GM13977 (cell line): Measurements from ENCODE around the gene PPP1R11.
A peak's percentile ranks its signal among the peaks of the same experiment; 100 is the strongest.

ENCODE experiments used
- DNase-seq: peaks from one replicate; pipeline ENCODE4 v3.0.0; 2012; ENCODE audit warnings: low spot score
- in situ Hi-C: fragments of 300-500 bp; cut with MboI; formaldehyde crosslinking; loops from one replicate; pipeline ENCODE4 v1.12.0; 2022; ENCODE audit warnings: low sequenced_read_pairs, low pct_unique_long_range_greater_than_20kb, mixed read lengths, inconsistent platforms; ENCODE audit not compliant: unreplicated experiment
- TF ChIP-seq, protein P1 (sequence below): IDR thresholded peaks from 2 replicates; pipeline ENCODE4 v1.5.1; 2012; ENCODE audit warnings: mild to moderate bottlenecking, control low read depth; ENCODE audit not compliant: insufficient read depth; ENCODE audit errors: extremely low read depth, missing control alignments

Gene PPP1R11

DNA sequence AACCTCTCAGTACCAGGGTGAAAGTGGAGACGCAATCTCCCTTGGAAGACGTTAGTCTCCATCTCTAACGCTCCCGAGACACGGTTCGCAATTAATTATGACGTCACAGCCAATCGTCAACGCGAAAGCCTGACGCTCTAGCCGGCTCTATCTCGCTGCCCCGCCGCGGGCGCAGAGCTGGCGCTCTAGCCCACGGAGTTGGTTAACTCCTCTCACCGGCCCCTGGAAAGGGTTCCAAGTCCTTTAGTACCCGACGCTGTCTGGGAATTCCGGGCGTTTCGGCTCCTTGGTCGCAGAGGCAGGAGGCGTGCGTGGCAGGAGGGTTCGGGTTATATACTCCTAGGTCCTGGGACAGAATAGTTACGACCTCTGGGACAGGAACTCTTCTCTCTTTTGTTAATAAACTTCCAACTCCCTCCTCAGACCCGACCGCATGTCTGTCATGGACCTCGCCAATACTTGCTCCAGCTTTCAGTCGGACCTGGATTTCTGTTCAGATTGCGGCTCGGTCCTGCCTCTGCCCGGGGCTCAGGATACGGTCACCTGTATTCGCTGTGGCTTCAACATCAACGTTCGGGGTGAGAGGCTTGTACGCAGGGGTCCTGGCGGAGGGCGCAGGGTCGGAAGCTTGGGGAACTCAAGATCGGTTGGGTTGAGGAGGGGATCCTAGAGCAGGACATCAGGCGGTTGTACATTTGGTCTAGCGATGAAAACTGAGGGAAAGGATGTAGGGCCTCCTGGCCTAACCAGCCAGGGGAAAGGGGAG is 5.7 kb upstream of the PPP1R11 start, which contains the start of gene POLR1H:
Gene POLR1H (plus strand): TSS at position 174 of the 766 bp plus-strand sequence. CDS start 260 bp downstream, at position 434.
- in situ Hi-C loops = no loop called here
- TF ChIP-seq, protein P1, sequence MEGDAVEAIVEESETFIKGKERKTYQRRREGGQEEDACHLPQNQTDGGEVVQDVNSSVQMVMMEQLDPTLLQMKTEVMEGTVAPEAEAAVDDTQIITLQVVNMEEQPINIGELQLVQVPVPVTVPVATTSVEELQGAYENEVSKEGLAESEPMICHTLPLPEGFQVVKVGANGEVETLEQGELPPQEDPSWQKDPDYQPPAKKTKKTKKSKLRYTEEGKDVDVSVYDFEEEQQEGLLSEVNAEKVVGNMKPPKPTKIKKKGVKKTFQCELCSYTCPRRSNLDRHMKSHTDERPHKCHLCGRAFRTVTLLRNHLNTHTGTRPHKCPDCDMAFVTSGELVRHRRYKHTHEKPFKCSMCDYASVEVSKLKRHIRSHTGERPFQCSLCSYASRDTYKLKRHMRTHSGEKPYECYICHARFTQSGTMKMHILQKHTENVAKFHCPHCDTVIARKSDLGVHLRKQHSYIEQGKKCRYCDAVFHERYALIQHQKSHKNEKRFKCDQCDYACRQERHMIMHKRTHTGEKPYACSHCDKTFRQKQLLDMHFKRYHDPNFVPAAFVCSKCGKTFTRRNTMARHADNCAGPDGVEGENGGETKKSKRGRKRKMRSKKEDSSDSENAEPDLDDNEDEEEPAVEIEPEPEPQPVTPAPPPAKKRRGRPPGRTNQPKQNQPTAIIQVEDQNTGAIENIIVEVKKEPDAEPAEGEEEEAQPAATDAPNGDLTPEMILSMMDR = no peak
- peak; percentile 87 for DNase-seq

DNA sequence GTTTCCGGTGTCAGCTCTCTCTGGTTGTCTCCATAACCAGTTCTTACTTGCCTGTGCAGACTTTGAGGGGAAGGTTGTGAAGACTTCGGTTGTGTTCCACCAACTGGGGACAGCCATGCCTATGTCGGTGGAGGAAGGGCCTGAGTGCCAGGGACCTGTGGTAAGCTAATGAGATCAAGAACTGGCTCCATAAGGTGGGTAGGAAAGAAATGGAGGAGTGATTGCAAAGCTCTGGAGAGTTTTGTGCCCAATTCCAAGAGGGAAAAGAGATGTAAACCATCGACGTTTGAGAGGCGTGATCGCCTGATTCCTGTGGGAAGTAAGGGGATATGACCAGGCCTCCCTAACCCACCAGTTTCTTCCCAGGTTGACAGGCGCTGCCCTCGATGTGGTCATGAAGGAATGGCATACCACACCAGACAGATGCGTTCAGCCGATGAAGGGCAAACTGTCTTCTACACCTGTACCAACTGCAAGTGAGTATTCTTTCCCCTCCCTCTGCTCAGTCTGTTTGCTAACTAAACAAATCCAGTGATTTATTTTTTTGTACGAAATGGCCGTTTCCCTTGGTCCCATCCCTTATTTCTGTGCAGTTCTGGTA is 5.0 kb upstream of the PPP1R11 start:
- TF ChIP-seq, protein P1 = no peak
- DNase-seq = no peak
- in situ Hi-C loops = no loop called here

DNA sequence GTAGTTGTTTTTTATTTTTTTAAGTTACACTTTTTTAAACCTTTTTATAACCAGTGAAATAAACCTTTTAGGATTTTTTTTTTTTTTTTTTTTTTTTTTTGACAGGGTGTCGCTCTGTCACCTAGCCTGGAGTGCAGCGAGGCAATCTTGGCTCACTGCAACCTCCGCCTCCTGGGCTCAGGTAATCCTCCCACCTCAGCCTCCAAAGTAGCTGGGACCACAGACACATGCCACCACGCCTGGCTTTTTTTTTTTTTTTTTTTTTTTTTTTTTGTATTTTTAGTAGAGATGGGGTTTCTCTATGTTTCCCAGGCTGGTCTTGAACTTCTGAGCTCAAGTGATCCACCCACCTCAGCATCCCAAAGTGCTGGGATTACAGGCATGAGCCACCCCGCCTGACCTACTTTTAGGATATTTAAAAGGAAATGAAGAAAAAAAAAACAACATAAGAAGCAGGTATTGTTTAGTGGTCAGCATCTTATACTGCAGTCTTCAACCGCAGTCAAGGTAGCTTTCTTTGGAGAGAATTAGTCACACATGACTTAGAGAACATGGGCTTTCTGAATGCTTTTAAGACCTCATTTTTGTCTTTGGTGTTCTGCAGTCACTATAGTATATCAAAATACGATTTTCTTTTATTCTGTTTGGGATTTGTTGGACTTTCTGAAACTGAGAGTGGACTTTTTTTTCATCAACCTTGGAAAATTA is 4.4 kb upstream of the PPP1R11 start:
- in situ Hi-C loops = no loop called here
- TF ChIP-seq, protein P1 = no peak
- DNase-seq = no peak

DNA sequence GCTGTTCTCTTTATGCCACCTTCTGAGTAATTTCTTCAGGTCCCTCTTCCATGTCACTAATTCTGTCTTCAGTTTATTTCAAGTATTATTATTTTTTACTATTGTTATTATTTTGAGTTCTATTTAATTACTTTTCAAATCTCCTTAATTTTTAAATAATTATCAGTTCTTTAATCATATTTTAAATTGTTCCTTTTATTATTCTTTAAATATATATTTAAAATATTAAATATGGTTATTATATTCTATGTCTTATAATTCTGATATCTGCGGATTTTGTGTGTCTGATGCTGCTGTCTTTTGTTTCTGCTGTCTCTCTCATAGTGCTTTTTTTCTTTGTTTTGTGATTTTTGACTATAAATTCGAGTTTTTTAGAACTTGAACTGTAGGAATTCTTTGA is 3.7 kb upstream of the PPP1R11 start:
- TF ChIP-seq, protein P1 = no peak
- in situ Hi-C loops = no loop called here
- DNase-seq = no peak

DNA sequence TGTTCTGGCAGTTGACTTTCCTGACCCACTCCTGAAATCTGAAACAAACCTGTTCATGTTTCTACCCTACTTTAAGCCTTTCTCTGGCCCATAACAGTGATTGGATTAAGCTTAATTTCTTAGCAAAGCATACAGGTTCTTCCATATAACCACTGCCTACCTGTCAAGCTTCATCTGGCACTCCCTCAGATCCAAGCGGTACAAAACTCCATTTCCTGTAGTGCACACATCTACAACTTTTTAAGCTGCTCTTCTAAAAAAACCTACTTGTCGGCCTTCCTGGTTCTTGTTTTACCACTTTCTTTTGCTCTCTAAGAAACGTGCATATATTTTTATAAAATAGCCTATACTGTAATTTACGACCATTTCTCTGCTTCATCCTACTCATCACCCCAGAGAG is 916 bp upstream of the PPP1R11 start:
- no peak for DNase-seq
- TF ChIP-seq, protein P1 = no peak
- in situ Hi-C loops = no loop called here

DNA sequence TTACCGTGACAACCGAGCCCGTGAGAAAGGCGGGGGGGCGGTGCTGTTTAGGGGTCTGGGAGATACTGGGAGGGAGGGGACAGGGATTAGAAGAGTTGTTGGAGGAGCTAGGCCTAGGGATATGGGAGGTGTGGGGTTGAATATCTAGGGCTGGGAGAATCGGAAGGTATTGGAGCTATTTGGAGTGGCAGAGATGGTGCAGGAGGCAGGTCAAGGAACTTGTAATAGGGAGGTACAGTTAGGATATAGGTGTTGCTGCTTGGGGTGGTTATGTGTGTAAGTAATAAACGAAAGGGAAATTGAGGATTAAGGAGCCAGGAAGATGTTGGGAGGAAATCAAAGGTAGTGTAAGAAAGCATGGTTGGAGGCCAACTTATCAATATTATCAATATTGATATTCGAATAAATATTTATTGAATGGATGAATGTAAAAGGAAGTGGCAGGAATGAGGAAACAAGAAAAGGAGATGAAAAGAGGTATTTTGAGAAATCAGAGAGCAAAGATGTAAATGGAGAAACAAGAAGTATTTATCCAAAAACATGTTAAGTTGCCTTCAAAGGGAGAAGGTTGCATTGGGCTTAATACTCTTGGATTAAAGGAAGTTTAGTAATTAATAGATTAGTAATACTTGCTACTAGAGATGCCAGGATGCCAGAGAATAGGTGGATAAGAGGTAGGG is 602 bp downstream of the PPP1R11 start:
- DNase-seq = no peak
- in situ Hi-C loops = no loop called here
- TF ChIP-seq, protein P1 = no peak
